Measurements from ENCODE around the gene NPTX1. TPM values are rescaled to one million over a fixed set of nuclear protein-coding genes. Genes with fewer than 3 reads are reported as not detected.

Gene NPTX1
- total RNA-seq, 6 donors from 2014 or later: 0.39 to 11.5 (median 2.5) TPM

- WGBS, 2 donors: 90 to 91% methylated on average over 8 to 11 of the region's 11 CpGs
- no peak for ATAC-seq (ENCODE audit: low FRiP score in 2 of 2)
These were observed 57.2 kb downstream of the NPTX1 start for GRCh38 chr17:80419255-80419654.

DNA sequence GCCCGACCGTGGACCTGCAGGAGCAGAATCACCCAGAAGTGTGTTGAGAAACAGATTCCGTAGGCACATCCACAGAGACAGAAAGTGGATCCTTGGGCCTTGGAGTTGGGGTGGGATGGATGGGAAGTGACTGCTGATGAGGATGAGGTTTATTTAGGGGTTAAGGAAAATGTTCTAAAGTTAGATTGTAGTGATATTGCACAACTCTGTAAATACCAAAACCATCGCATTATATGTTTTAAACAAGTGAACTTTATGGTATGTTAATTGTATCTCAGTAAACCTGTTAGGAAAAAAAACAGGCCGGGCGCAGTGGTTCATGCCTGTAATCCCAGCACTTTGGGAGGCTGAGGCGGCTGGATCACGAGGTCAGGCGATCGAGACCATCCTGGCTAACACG is 57.8 kb downstream of the NPTX1 start:
- no peak overlapping the region for H3K4me3 ChIP-seq
- no peaks in the 10 kb centered on the region for H3K9me3 ChIP-seq
- H3K36me3 ChIP-seq: peaks cover 0 to 32% (median 8%) of the 10 kb centered on the region in 4 donors
- no peak overlapping the region for H3K27ac ChIP-seq
- 90 to 94% methylated on average over 11 of the region's 11 CpGs for WGBS, 2 donors
- no peaks in the 10 kb centered on the region for H3K27me3 ChIP-seq
- ATAC-seq (ENCODE audit: low FRiP score in 2 of 2) (no peak), DNase-seq (no peak)
- H3K4me1 ChIP-seq: peaks cover 25 to 39% (median 30%) of the 10 kb centered on the region in 4 donors
- no peak for TF ChIP-seq POLR2A (IDR thresholded peaks at IDR 0.05)
- TF ChIP-seq CTCF (IDR thresholded peaks at IDR 0.05): no peak
- TF ChIP-seq POLR2AphosphoS5 (IDR thresholded peaks at IDR 0.05): no peak
- TF ChIP-seq EP300 (IDR thresholded peaks at IDR 0.05): no peak

More at GRCh38 chr17:80419255-80419654, 57.2 kb downstream of the NPTX1 start:
- Histone ChIP-seq H3K27me3 (no peaks in the 10 kb centered on the region), H3K4me1 (peaks cover 18 to 32% (median 26%) of the 10 kb centered on the region in 4 donors), H3K36me3 (peaks cover 0 to 32% (median 8%) of the 10 kb centered on the region in 4 donors), H3K27ac (no peak overlapping the region), H3K4me3 (no peak overlapping the region), H3K9me3 (no peaks in the 10 kb centered on the region)
- DNase-seq: no peak
- no peak for TF ChIP-seq POLR2AphosphoS5 (IDR thresholded peaks at IDR 0.05)
- no peak for TF ChIP-seq POLR2A (IDR thresholded peaks at IDR 0.05)
- no peak for TF ChIP-seq EP300 (IDR thresholded peaks at IDR 0.05)
- TF ChIP-seq CTCF (IDR thresholded peaks at IDR 0.05): no peak

Small RNAs within 50 kb of the gene (small RNA-seq; reads per million reads assigned to genes)
- gene AC120024.2: 0 to 0.29 (median 0) reads per million in 4 donors
- 0 reads per million in 4 donors for gene AC120024.3
- gene MIR4730: 0 reads per million in 4 donors

Other genes with a start within 250 kb of the NPTX1 start
- gene RNF213, start 215.8 kb downstream of the NPTX1 start, total RNA-seq: 100 to 1,000 TPM; 135 to 619 (median 207) TPM
- gene ENDOV, start 61.4 kb downstream of the NPTX1 start, total RNA-seq: 10 to 100 TPM; 16.7 to 93.2 (median 25.6) TPM
- 100 to 1,000 TPM in 1 of 6 donors, 10 to 100 TPM in 5; 26.8 to 109 (median 36.8) TPM for gene RPTOR, start 68.2 kb upstream of the NPTX1 start, total RNA-seq